ENCODE measurements around the gene TAAR6. TPM values are rescaled to one million over a fixed set of nuclear protein-coding genes. Genes with fewer than 3 reads are reported as not detected.

The TAAR6 gene
- total and polyA plus RNA-seq, 12 donors, result not detected

- ATAC-seq, result peak in 1 of 8 donors; percentile 20
- Histone ChIP-seq H3K36me3 (no peaks in the 10 kb centered on the region), H3K27ac (no peak overlapping the region), H3K4me3 (no peak overlapping the region), H3K27me3 (peaks cover 0 to 13% (median 0%) of the 10 kb centered on the region in 7 donors), H3K9me3 (no peaks in the 10 kb centered on the region), H3K4me1 (no peaks in the 10 kb centered on the region)
- intact Hi-C loops (cut with DNase I), result no loop called here
- no peak for TF ChIP-seq CTCF (IDR thresholded peaks at IDR 0.05)
- no peak for DNase-seq
- 57 to 70% methylated on average over 2 of the region's 2 CpGs for WGBS, 2 donors
These were observed 17.3 kb downstream of the TAAR6 start for GRCh38 chr6:132587424-132587823.

GRCh38 chr6:132589454-132589853, 19.3 kb downstream of the TAAR6 start, which contains the start of gene TAAR5:
TSS of gene TAAR5 (minus strand) at chr6:132589741. CDS start at chr6:132589686, 55 bp downstream.
- 70 to 80% methylated on average over 5 of the region's 5 CpGs for WGBS, 2 donors
- no peak for ATAC-seq
- Histone ChIP-seq H3K4me3 (no peak within 1 kb of the TSS), H3K27ac (no peak within 1 kb of the TSS), H3K36me3 (no peaks in the 10 kb centered on the region), H3K9me3 (no peaks in the 10 kb centered on the region), H3K4me1 (no peaks in the 10 kb centered on the region), H3K27me3 (peaks cover 0 to 13% (median 0%) of the 10 kb centered on the region in 7 donors)
- no peak for TF ChIP-seq CTCF (IDR thresholded peaks at IDR 0.05)
- DNase-seq, result no peak
- intact Hi-C loops (cut with DNase I), result no loop called here

GRCh38 chr6:132590362-132590761, 20.2 kb downstream of the TAAR6 start:
- Histone ChIP-seq H3K36me3 (no peaks in the 10 kb centered on the region), H3K9me3 (no peaks in the 10 kb centered on the region), H3K27ac (no peak overlapping the region), H3K27me3 (peaks cover 0 to 13% (median 0%) of the 10 kb centered on the region in 7 donors), H3K4me3 (no peak overlapping the region), H3K4me1 (no peaks in the 10 kb centered on the region)
- DNase-seq, result no peak
- intact Hi-C loops (cut with DNase I), result no loop called here
- TF ChIP-seq CTCF (IDR thresholded peaks at IDR 0.05), result no peak
- no peak for ATAC-seq
- WGBS, 2 donors, result 73 to 76% methylated on average over 1 of the region's 1 CpG

- no peaks in the 10 kb centered on the region for H3K4me1 ChIP-seq
- intact Hi-C loops (cut with DNase I), result no loop called here
- H3K27me3 ChIP-seq, result peaks cover 0 to 13% (median 0%) of the 10 kb centered on the region in 7 donors
- TF ChIP-seq CTCF (IDR thresholded peaks at IDR 0.05), result no peak
- no peak overlapping the region for H3K4me3 ChIP-seq
- WGBS, 2 donors, result 59 to 71% methylated on average over 2 of the region's 2 CpGs
- H3K27ac ChIP-seq, result no peak overlapping the region
- H3K9me3 ChIP-seq, result no peaks in the 10 kb centered on the region
- DNase-seq (no peak), ATAC-seq (no peak)
- no peaks in the 10 kb centered on the region for H3K36me3 ChIP-seq
These were observed 22.7 kb downstream of the TAAR6 start for GRCh38 chr6:132592855-132593254.

All from heart right ventricle (tissue), 16 donors.